OCI-LY3 (cell line): ENCODE data around the gene LRRC43.
"Not testable (repeated sequence)": the region's sequence is repeated elsewhere in the genome, so short reads cannot be mapped to it uniquely, and the experiment has no call there.

Source experiments
- H2AFZ ChIP-seq: fragments of 200-600, 300-600 bp; shearing (Covaris generic); 2 replicates; pipeline ENCODE4 v1.6.0; 2014; ENCODE audit warnings: antibody characterized with exemption, low read depth, low read length
- H3K27ac ChIP-seq: fragments of 200-600, 300-600 bp; sonication (generic); 2 replicates; pipeline ENCODE4 v1.5.1; 2014; ENCODE audit warnings: mild to moderate bottlenecking, low read length, moderate library complexity, mixed read lengths
- H3K27me3 ChIP-seq: fragments of 200-600, 300-600 bp; sonication (generic); 2 replicates; pipeline ENCODE4 v1.6.1; 2014; ENCODE audit warnings: low read depth, low read length, mixed read lengths
- H3K36me3 ChIP-seq: fragments of 200-600, 300-600 bp; sonication (generic); replicated peaks from 2 replicates; pipeline ENCODE3; 2014; ENCODE audit warnings: low read depth, low read length, mixed read lengths
- H3K4me1 ChIP-seq: fragments of 300-600, 200-600 bp; sonication (generic); 2 replicates; pipeline ENCODE4 v1.6.1; 2014; ENCODE audit warnings: low read length, mixed read lengths
- H3K4me2 ChIP-seq: fragments of 200-600, 300-600 bp; sonication (generic); 2 replicates; pipeline ENCODE4 v1.6.1; 2014; ENCODE audit warnings: low read length, mixed read lengths
- H3K4me3 ChIP-seq: fragments of 300-600, 200-600 bp; sonication (generic); 2 replicates; pipeline ENCODE4 v1.5.1; 2014; ENCODE audit warnings: antibody characterized with exemption, mild to moderate bottlenecking, low read length, moderate library complexity
- H3K79me2 ChIP-seq: fragments of 300-600, 200-600 bp; shearing (Covaris generic); 2 replicates; pipeline ENCODE4 v1.6.1; 2014; ENCODE audit warnings: mild to moderate bottlenecking, low read length, mixed read lengths
- H3K9ac ChIP-seq: fragments of 300-600, 200-600 bp; shearing (Covaris generic); 2 replicates; pipeline ENCODE4 v1.6.0; 2014; ENCODE audit warnings: mild to moderate bottlenecking, low read length, moderate library complexity
- H3K9me3 ChIP-seq: fragments of 200-600, 300-600 bp; shearing (Covaris generic); 2 replicates; pipeline ENCODE4 v1.6.1; 2014; ENCODE audit warnings: low read length, mixed read lengths; ENCODE audit not compliant: insufficient read depth
- H4K20me1 ChIP-seq: fragments of 200-600, 300-600 bp; sonication (generic); 2 replicates; pipeline ENCODE4 v1.6.1; 2016; ENCODE audit warnings: low read length, mixed read lengths; ENCODE audit not compliant: insufficient read depth
- CTCF ChIP-seq: fragments of 200-600, 300-600 bp; sonication (generic); IDR thresholded peaks from 2 replicates; pipeline ENCODE4 v1.5.1; 2014; ENCODE audit warnings: antibody characterized with exemption, low read length, low read depth
- EZH2phosphoT487 ChIP-seq: fragments of 200-600 bp; shearing (Covaris generic); IDR thresholded peaks from 2 replicates; pipeline ENCODE4 v1.6.1; 2018; ENCODE audit warnings: antibody characterized with exemption, mixed run types, low read depth

LRRC43 gene

GRCh38 chr12:122168492-122168891, 14.4 kb upstream of the LRRC43 start:
- Histone ChIP-seq H3K9ac (no peak overlapping the region), H2AFZ (no peak overlapping the region), H3K9me3 (no peaks in the 10 kb centered on the region), H3K36me3 (no peaks in the 10 kb centered on the region), H3K4me3 (no peak overlapping the region), H3K4me2 (no peak overlapping the region), H3K79me2 (no peaks in the 10 kb centered on the region), H4K20me1 (no peaks in the 10 kb centered on the region), H3K27me3 (peaks cover 36% of the 10 kb centered on the region), H3K27ac (no peak overlapping the region), H3K4me1 (peaks cover 22% of the 10 kb centered on the region)
- TF ChIP-seq EZH2phosphoT487 (no peak), CTCF (no peak)

- Histone ChIP-seq H3K27ac (no peak overlapping the region), H3K4me1 (peaks cover 12% of the 10 kb centered on the region)
Observed at GRCh38 chr12:122171399-122171798, 11.5 kb upstream of the LRRC43 start.

GRCh38 chr12:122172262-122172939, 10.5 kb upstream of the LRRC43 start:
- peaks cover 22% of the 10 kb centered on the region for H3K27me3 ChIP-seq
- no peaks in the 10 kb centered on the region for H4K20me1 ChIP-seq
- no peak overlapping the region for H2AFZ ChIP-seq
- TF ChIP-seq CTCF (no peak), EZH2phosphoT487 (no peak)
- no peak overlapping the region for H3K27ac ChIP-seq
- H3K36me3 ChIP-seq: no peaks in the 10 kb centered on the region
- H3K4me3 ChIP-seq: no peak overlapping the region
- no peaks in the 10 kb centered on the region for H3K79me2 ChIP-seq
- H3K4me1 ChIP-seq: peaks cover 2% of the 10 kb centered on the region
- H3K9me3 ChIP-seq: no peaks in the 10 kb centered on the region
- H3K4me2 ChIP-seq: no peak overlapping the region
- H3K9ac ChIP-seq: no peak overlapping the region

More at GRCh38 chr12:122171399-122171798, 11.5 kb upstream of the LRRC43 start:
- no peaks in the 10 kb centered on the region for H4K20me1 ChIP-seq
- no peak overlapping the region for H3K4me3 ChIP-seq
- TF ChIP-seq EZH2phosphoT487 (no peak), CTCF (no peak)
- H2AFZ ChIP-seq: no peak overlapping the region
- H3K4me2 ChIP-seq: no peak overlapping the region
- no peak overlapping the region for H3K9ac ChIP-seq
- peaks cover 26% of the 10 kb centered on the region for H3K27me3 ChIP-seq
- H3K9me3 ChIP-seq: no peaks in the 10 kb centered on the region
- no peaks in the 10 kb centered on the region for H3K36me3 ChIP-seq
- no peaks in the 10 kb centered on the region for H3K79me2 ChIP-seq

GRCh38 chr12:122174155-122174845, 8.6 kb upstream of the LRRC43 start, which contains the start of gene IL31:
TSS of gene IL31 (minus strand) at chr12:122174221. CDS start at chr12:122174172, 49 bp downstream.
- Histone ChIP-seq H3K4me3 (no peak within 1 kb of the TSS), H3K9me3 (no peaks in the 10 kb centered on the region), H3K36me3 (no peaks in the 10 kb centered on the region), H2AFZ (no peak within 1 kb of the TSS), H4K20me1 (no peaks in the 10 kb centered on the region), H3K4me2 (no peak within 1 kb of the TSS), H3K79me2 (no peaks in the 10 kb centered on the region), H3K4me1 (no peaks in the 10 kb centered on the region), H3K9ac (no peak within 1 kb of the TSS), H3K27ac (no peak within 1 kb of the TSS), H3K27me3 (peaks cover 10% of the 10 kb centered on the region; the same call in 1 of the 2 replicates)
- TF ChIP-seq CTCF (no peak), EZH2phosphoT487 (no peak)

GRCh38 chr12:122176473-122176872, 6.5 kb upstream of the LRRC43 start:
- H2AFZ ChIP-seq, H3K27me3 ChIP-seq, H3K36me3 ChIP-seq, H3K4me2 ChIP-seq, H3K4me3 ChIP-seq, H4K20me1 ChIP-seq, H3K9ac ChIP-seq, H3K79me2 ChIP-seq, H3K4me1 ChIP-seq, H3K9me3 ChIP-seq, H3K27ac ChIP-seq: not testable (repeated sequence)
